GM12865 (cell line): ENCODE results near the gene SAMD10.

ENCODE experiments used
- DNase-seq: peaks from one replicate; pipeline ENCODE4 v3.0.0; 2010; ENCODE audit warnings: low read depth
- H3K4me3 ChIP-seq: 2 replicates; pipeline ENCODE4 v1.5.1; 2011; ENCODE audit warnings: mild to moderate bottlenecking, low read depth, low read length, control low read depth
- CTCF ChIP-seq: IDR thresholded peaks from 2 replicates; pipeline ENCODE4 v1.5.1; 2011; ENCODE audit warnings: low read length, control low read depth, low read depth, inconsistent platforms; ENCODE audit not compliant: insufficient read depth; ENCODE audit errors: missing control alignments

The SAMD10 gene

GRCh38 chr20:63929071-63929470 is 50.4 kb downstream of the SAMD10 start:
- DNase-seq, result no peak
- TF ChIP-seq CTCF, result no peak
- no peak overlapping the region for H3K4me3 ChIP-seq

GRCh38 chr20:63926298-63926697 is 53.1 kb downstream of the SAMD10 start:
- H3K4me3 ChIP-seq, result no peak overlapping the region
- DNase-seq, result no peak
- TF ChIP-seq CTCF, result no peak

- H3K4me3 ChIP-seq, result no peak overlapping the region
- no peak for DNase-seq
- TF ChIP-seq CTCF, result no peak
Measured at GRCh38 chr20:63924241-63924640, 55.2 kb downstream of the SAMD10 start.
